ENCODE data around the gene DLG2. TPM values are rescaled to one million over a fixed set of nuclear protein-coding genes. Genes with fewer than 3 reads are reported as not detected.

Gene DLG2
- total and polyA plus RNA-seq, 2 of the 8 experiments (the other 6 are each of a cell fraction or from before 2014, with no cell fraction given) = 1.7 to 14.3 TPM

GRCh38 chr11:85114786-85115185 lies 512.4 kb downstream of the DLG2 start:
- no peak for DNase-seq (ENCODE audit: low read depth in 1 of 2, low spot score in 2 of 2)
- no peaks in the 10 kb centered on the region for H3K79me1 ChIP-seq (ENCODE audit: low read depth, low read length)
- ChIA-PET CTCF (ENCODE audit: partially characterized antibody) (no interaction called here), POLR2A (ENCODE audit: partially characterized antibody) (no interaction called here)
- no peaks in the 10 kb centered on the region for H3K27me3 ChIP-seq (replicated peaks in 1 of 4; ENCODE audit: control insufficient read depth in 3 of 4, extremely low read depth in 1 of 4, insufficient read depth in 3 of 4, low read length in 3 of 4)
- H3K27ac ChIP-seq (ENCODE audit: low read depth, low read length) = no peak overlapping the region
- no peak overlapping the region for H3K4me2 ChIP-seq (ENCODE audit: insufficient read depth in 1 of 2, low read depth in 2 of 2, low read length in 2 of 2)
- no peak overlapping the region for H2BK15ac ChIP-seq (ENCODE audit: low read length)
- H4K20me1 ChIP-seq (replicated peaks in 1 of 2; ENCODE audit: control insufficient read depth in 1 of 2, insufficient read depth in 2 of 2, low read length in 2 of 2) = no peaks in the 10 kb centered on the region
- H4K91ac ChIP-seq (replicated peaks; ENCODE audit: insufficient read length, low read length) = no peak overlapping the region
- no peak overlapping the region for H3K23ac ChIP-seq (ENCODE audit: insufficient read length)
- no peaks in the 10 kb centered on the region for H3K23me2 ChIP-seq (ENCODE audit: low read depth, low read length)
- no peak overlapping the region for H3K4me3 ChIP-seq (ENCODE audit: extremely low read depth in 1 of 4, insufficient read depth in 2 of 4, low read depth in 3 of 4, low read length in 4 of 4)
- no peak overlapping the region for H3K18ac ChIP-seq (ENCODE audit: extremely low read depth, low read length)
- H4K5ac ChIP-seq (ENCODE audit: insufficient read length, low read depth, low read length) = no peak overlapping the region
- no peak overlapping the region for H2AK5ac ChIP-seq (ENCODE audit: low read depth, low read length)
- no peak overlapping the region for H2BK5ac ChIP-seq (ENCODE audit: low read depth, low read length)
- H3K14ac ChIP-seq (ENCODE audit: insufficient read length) = no peak overlapping the region
- H3K4me1 ChIP-seq (replicated peaks in 1 of 4; ENCODE audit: control insufficient read depth in 3 of 4, insufficient read depth in 4 of 4, low read length in 3 of 4) = no peaks in the 10 kb centered on the region; a peak in 1 of 7 replicates
- H3K4ac ChIP-seq (replicated peaks; ENCODE audit: insufficient read length, low read depth, low read length) = no peak overlapping the region
- no peaks in the 10 kb centered on the region for H3K9me3 ChIP-seq (ENCODE audit: insufficient read depth in 2 of 2, low read depth in 1 of 2, low read length in 1 of 2)
- no peak overlapping the region for H2BK120ac ChIP-seq (replicated peaks; ENCODE audit: low read depth, low read length)
- no peaks in the 10 kb centered on the region for H3K36me3 ChIP-seq (ENCODE audit: control insufficient read depth in 2 of 4, insufficient read depth in 4 of 4, low read length in 3 of 4)
- no peak for FAIRE-seq
- H3K56ac ChIP-seq (replicated peaks; ENCODE audit: insufficient read length, low read depth, low read length) = no peak overlapping the region
- WGBS, 2 experiments (ENCODE audit: extremely low coverage in 1 of 2, insufficient coverage in 1 of 2, insufficient read length in 1 of 2, insufficient replicate concordance in 2 of 2, low coverage in 1 of 2, low lambda C conversion rate in 2 of 2, missing lambda C conversion rate in 1 of 2) = 100% methylated on average over 2 of the region's 2 CpGs; no CpG with 5 or more reads in 1 of the 2 experiments
- no peak overlapping the region for H3K9ac ChIP-seq (replicated peaks in 1 of 4; ENCODE audit: extremely low read depth in 1 of 4, low read depth in 3 of 4, low read length in 3 of 4)
- no peaks in the 10 kb centered on the region for H3K79me2 ChIP-seq (ENCODE audit: control insufficient read depth in 1 of 2, insufficient read depth in 2 of 2, low read length in 2 of 2)
- H2BK12ac ChIP-seq (ENCODE audit: low read depth, low read length) = no peak overlapping the region
- H4K8ac ChIP-seq (ENCODE audit: extremely low read depth, insufficient read depth, low read length) = no peak overlapping the region
- H2BK20ac ChIP-seq (ENCODE audit: low read length) = no peak overlapping the region
- H2AFZ ChIP-seq (ENCODE audit: low read length) = no peak overlapping the region
- TF ChIP-seq TCF12 (IDR thresholded peaks at IDR 0.05; ENCODE audit: low read depth, low read length) (no peak), POU5F1 (IDR thresholded peaks at IDR 0.05; ENCODE audit: low read depth, low read length) (no peak), SRF (IDR thresholded peaks at IDR 0.05; ENCODE audit: low read depth, low read length) (no peak), MAFK (IDR thresholded peaks at IDR 0.05; ENCODE audit: low read depth, low read length) (no peak), SIRT6 (IDR thresholded peaks at IDR 0.05; ENCODE audit: low read length) (no peak), CHD2 (IDR thresholded peaks at IDR 0.05; ENCODE audit: low read length) (no peak), RAD21 (IDR thresholded peaks at IDR 0.05 in 1 of 2, conservative IDR thresholded peaks at IDR 0.05 in 1 of 2; ENCODE audit: low read depth in 2 of 2, low read length in 2 of 2) (no peak), CBX5 (IDR thresholded peaks at IDR 0.05; ENCODE audit: low read depth, low read length) (no peak), NRF1 (IDR thresholded peaks at IDR 0.05; ENCODE audit: low read depth, low read length) (no peak), SIN3A (conservative IDR thresholded peaks at IDR 0.05 in 1 of 2, IDR thresholded peaks at IDR 0.05 in 1 of 2; ENCODE audit: low read depth in 1 of 2, low read length in 2 of 2) (no peak), CBX8 (IDR thresholded peaks at IDR 0.05; ENCODE audit: borderline replicate concordance, low read depth, low read length) (no peak), KDM5A (IDR thresholded peaks at IDR 0.05; ENCODE audit: low read length) (no peak), ZNF274 (IDR thresholded peaks at IDR 0.05; ENCODE audit: borderline replicate concordance, extremely low read depth, low read length) (no peak), KDM1A (IDR thresholded peaks at IDR 0.05; ENCODE audit: borderline replicate concordance, low read length) (no peak), EGR1 (IDR thresholded peaks at IDR 0.05; ENCODE audit: borderline replicate concordance, low read depth, low read length) (no peak)
- TF ChIP-seq, protein P1, sequence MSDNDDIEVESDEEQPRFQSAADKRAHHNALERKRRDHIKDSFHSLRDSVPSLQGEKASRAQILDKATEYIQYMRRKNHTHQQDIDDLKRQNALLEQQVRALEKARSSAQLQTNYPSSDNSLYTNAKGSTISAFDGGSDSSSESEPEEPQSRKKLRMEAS (IDR thresholded peaks at IDR 0.05) = no peak
